K562 (cell line): ENCODE data around the gene BACH1. TPM values are rescaled to one million over a fixed set of nuclear protein-coding genes. Genes with fewer than 3 reads are reported as not detected.

Source experiments
- ATAC-seq: fragments of 200-7000 bp; cut with Tn5 transposase; 3 replicates; pipeline ENCODE4 v1.9.1; 2020; ENCODE audit warnings: moderate library complexity
- BruUV-seq: library from RNA; stranded (reverse); fragments of 400-500 nt; replicated peaks from 2 replicates; lab custom pipeline; 2021; lab: Mats Ljungman, UMichigan
- CTCF ChIA-PET: fragments of 300-600 bp; formaldehyde crosslinking; extraction: SDS; loops from one replicate; lab custom pipeline; 2021; ENCODE audit warnings: low intra/inter-chr PET ratio; lab: Yijun Ruan, JAX
- POLR2A ChIA-PET: fragments of 300-600, 350-650 bp; sonication (Branson Sonifier 250); formaldehyde crosslinking; extraction: SDS; loops from one replicate; lab custom pipeline; 2021; ENCODE audit warnings: antibody characterized with exemption, inconsistent platforms; lab: Yijun Ruan, JAX
- DNase-seq, 4 experiments: peaks; one replicate each; pipeline versions ENCODE4 v3.0.0 to v3.0.0-alpha.2; 2011 to 2018; ENCODE audit warnings: low spot score in 3 of 4, mixed read lengths in 3 of 4; ENCODE audit errors: extremely low read depth in 1 of 4
- FAIRE-seq: peaks from 2 replicates; lab custom pipeline; 2011; peaks lifted over from hg19 to GRCh38; lab: Jason Lieb, UNC
- H2AFZ ChIP-seq: 2 replicates; pipeline ENCODE4 v1.6.0; 2011; ENCODE audit warnings: low read depth, low read length, control low read depth, inconsistent platforms
- H3K27ac ChIP-seq: fragments of 200-600 bp; 3 replicates; pipeline ENCODE4 v1.8.0; 2011; ENCODE audit warnings: low read depth, mild to moderate bottlenecking, control low read depth, inconsistent platforms, low read length, moderate library complexity, mixed read lengths; ENCODE audit errors: extremely low read depth
- H3K27me3 ChIP-seq, 2 experiments: fragments of 300-600 bp in 1 of 2; 2 replicates in 1 of 2; 3 replicates in 1 of 2; pipeline versions ENCODE4 v1.6.0 to v1.8.0; 2011; ENCODE audit warnings: inconsistent platforms in 2 of 2, low read length in 2 of 2, mild to moderate bottlenecking in 1 of 2, mixed read lengths in 1 of 2, moderate library complexity in 1 of 2; ENCODE audit not compliant: control insufficient read depth in 2 of 2, insufficient read depth in 2 of 2
- H3K36me3 ChIP-seq: fragments of 300-600 bp; 3 replicates; pipeline ENCODE4 v1.8.0; 2011; ENCODE audit warnings: mild to moderate bottlenecking, low read length, inconsistent platforms; ENCODE audit not compliant: control insufficient read depth, insufficient read depth
- H3K4me1 ChIP-seq, 2 experiments: fragments of 200-600 bp in 1 of 2; replicated peaks in 1 of 2; 2 replicates in 1 of 2; 3 replicates in 1 of 2; pipeline versions ENCODE4 v1.5.1 to v1.8.0; 2011; ENCODE audit warnings: inconsistent platforms in 2 of 2, low read length in 2 of 2, mild to moderate bottlenecking in 1 of 2, mixed read lengths in 1 of 2, moderate library complexity in 1 of 2; ENCODE audit not compliant: control insufficient read depth in 2 of 2, insufficient read depth in 2 of 2
- H3K4me2 ChIP-seq: 2 replicates; pipeline ENCODE4 v1.6.1; 2011; ENCODE audit warnings: low read length, control low read depth, inconsistent platforms, mixed read lengths; ENCODE audit not compliant: insufficient read depth
- H3K4me3 ChIP-seq: fragments of 200-600 bp; sonication (generic), shearing (Covaris generic); 2 replicates; pipeline ENCODE4 v1.5.1; 2016; ENCODE audit warnings: control low read depth, inconsistent platforms
- H3K79me2 ChIP-seq: fragments of 200-600 bp; 3 replicates; pipeline ENCODE4 v1.8.0; 2011; ENCODE audit warnings: low read length, inconsistent platforms; ENCODE audit not compliant: control insufficient read depth, insufficient read depth
- H3K9ac ChIP-seq, 2 experiments: 2 replicates each; pipeline versions ENCODE4 v1.6.0 to v1.6.1; 2011; ENCODE audit warnings: low read depth in 2 of 2, low read length in 2 of 2, control low read depth in 1 of 2, inconsistent platforms in 1 of 2, mild to moderate bottlenecking in 1 of 2, mixed read lengths in 1 of 2; ENCODE audit not compliant: insufficient read depth in 1 of 2
- H3K9me1 ChIP-seq: one replicate; pipeline ENCODE4 v1.6.0; 2011; ENCODE audit warnings: inconsistent platforms, mild to moderate bottlenecking, low read length, moderate library complexity; ENCODE audit not compliant: control insufficient read depth, insufficient read depth
- H3K9me3 ChIP-seq: replicated peaks from 2 replicates; pipeline ENCODE4 v1.5.1; 2011; ENCODE audit warnings: low read depth, low read length, inconsistent platforms; ENCODE audit not compliant: control insufficient read depth, insufficient read depth
- H4K20me1 ChIP-seq: replicated peaks from 2 replicates; pipeline ENCODE4 v1.6.1; 2011; ENCODE audit warnings: low read length, inconsistent platforms, mixed read lengths; ENCODE audit not compliant: control insufficient read depth, insufficient read depth
- ELK1 ChIP-seq: sonication (generic); formaldehyde crosslinking; IDR thresholded peaks from 2 replicates; pipeline ENCODE4 v1.8.1; 2022; ENCODE audit warnings: missing genetic modification reagents
- ERF ChIP-seq: fragments of 450-650 bp; formaldehyde crosslinking; IDR thresholded peaks from 2 replicates; pipeline ENCODE4 v1.4.0; 2020; ENCODE audit warnings: mild to moderate bottlenecking, mixed read lengths
- HES1 ChIP-seq: fragments of 450-650 bp; IDR thresholded peaks from 2 replicates; pipeline ENCODE4 v1.6.1; 2016; ENCODE audit warnings: low read depth, mild to moderate bottlenecking, moderate library complexity
- KDM1A ChIP-seq, 2 experiments: fragments of 450-650 bp; IDR thresholded peaks; 2 replicates each; pipeline ENCODE4 v1.6.1; 2016; ENCODE audit warnings: mild to moderate bottlenecking in 2 of 2
- KLF6 ChIP-seq: fragments of 250-450 bp; sonication (Bioruptor Pico); IDR thresholded peaks from 2 replicates; pipeline ENCODE4 v1.4.0; 2020; ENCODE audit warnings: mild to moderate bottlenecking, moderate library complexity, borderline replicate concordance
- NFE2 ChIP-seq: IDR thresholded peaks from 2 replicates; pipeline ENCODE4 v1.6.1; 2014; ENCODE audit warnings: antibody characterized with exemption, low read depth
- RBM25 ChIP-seq: fragments of 200-400 bp; formaldehyde crosslinking; IDR thresholded peaks from 2 replicates; pipeline ENCODE4 v1.6.1; 2018; ENCODE audit warnings: low read length, low read depth, moderate library complexity; ENCODE audit not compliant: severe bottlenecking
- SRSF7 ChIP-seq: fragments of 200-400 bp; formaldehyde crosslinking; optimal IDR thresholded peaks from 2 replicates; pipeline ENCODE3; 2017; ENCODE audit warnings: mild to moderate bottlenecking, low read depth, low read length
- TAF9B ChIP-seq: fragments of 450-650 bp; IDR thresholded peaks from 2 replicates; pipeline ENCODE4 v1.6.1; 2018; ENCODE audit warnings: mild to moderate bottlenecking; ENCODE audit not compliant: partially characterized antibody
- TCFL5 ChIP-seq: fragments of 250-450 bp; sonication (Bioruptor Pico); conservative IDR thresholded peaks from 2 replicates; pipeline ENCODE4 v1.6.1; 2021; ENCODE audit warnings: mild to moderate bottlenecking, moderate library complexity, matching md5 sums
- XRCC5 ChIP-seq: fragments of 200-400 bp; formaldehyde crosslinking; IDR thresholded peaks from 2 replicates; pipeline ENCODE4 v1.6.1; 2017; ENCODE audit warnings: low read depth, mild to moderate bottlenecking, low read length
- ZFP36 ChIP-seq: fragments of 150-350 bp; IDR thresholded peaks from 2 replicates; pipeline ENCODE4 v1.6.1; 2018; ENCODE audit warnings: low read length, low read depth; ENCODE audit not compliant: partially characterized antibody
- ZNF507 ChIP-seq: conservative IDR thresholded peaks from 2 replicates; pipeline ENCODE4 v1.6.1; 2017; ENCODE audit warnings: missing genetic modification characterization, missing compliant biosample characterization
- WGBS: fragments of 100-300 bp; shearing (Covaris generic); methylation state at CpG from one replicate; pipeline ENCODE4 v1.1.6; 2016; ENCODE audit warnings: low coverage, mixed read lengths; ENCODE audit not compliant: insufficient coverage; ENCODE audit errors: missing lambda C conversion rate; 5-methylcytosine and 5-hydroxymethylcytosine counted together
- in situ Hi-C: fragments of 300-500 bp; cut with MboI; formaldehyde crosslinking; loops from 4 replicates; pipeline ENCODE4 v1.15.0; 2018; ENCODE audit warnings: inconsistent platforms, mixed read lengths
- intact Hi-C: fragments of 100-400 bp; cut with micrococcal nuclease; formaldehyde crosslinking; loops from 2 replicates; pipeline ENCODE4 v1.14.2; 2022
- polyA plus RNA-seq, 8 experiments: library from polyadenylated mRNA; depleted of rRNA in 4 of 8; stranded (reverse) in 5 of 8; unstranded in 3 of 8; fragments of >200 nt; fragmentation: Nextera tagmentation in 2 of 8; fragmentation: Illumina TruSeq in 1 of 8; extraction: Ambion mirVana in 2 of 8; extraction: Trizol in 1 of 8; gene quantifications; 2 replicates each; pipeline versions ENCODE4 v1.2.1 to v1.2.3, GENCODE V29; 2011 to 2014; ENCODE audit warnings: inconsistent platforms in 1 of 8, missing spikeins in 1 of 8
- total RNA-seq, 7 experiments: library from RNA; depleted of rRNA in 6 of 7; stranded (reverse); fragments of >200 nt in 6 of 7; fragmentation: Illumina TruSeq in 2 of 7; extraction: Trizol in 2 of 7; gene quantifications; 2 replicates each; pipeline versions ENCODE4 v1.2.1 to v1.2.3, GENCODE V29; 2011 to 2021; ENCODE audit warnings: low replicate concordance in 1 of 7

BACH1 gene
- total and polyA plus RNA-seq, 9 of the 15 experiments (the other 6 are each of a cell fraction or from before 2014, with no cell fraction given): 10.6 to 58.5 (median 28.6) TPM

- intact Hi-C loops: loop anchor here (10.0 kb wide), 1 partner anchor 346 kb away; no protein-coding TSS in a partner anchor
- in situ Hi-C loops: loop anchor here (5.0 kb wide), 1 partner anchor 329 kb away; no protein-coding TSS in a partner anchor
Measured at GRCh38 chr21:29308456-29308783, 9.7 kb downstream of the BACH1 start.

More at GRCh38 chr21:29308456-29308783, 9.7 kb downstream of the BACH1 start:
- CTCF ChIA-PET: no interaction called here
- Histone ChIP-seq H3K4me3 (no peak overlapping the region), H2AFZ (no peak overlapping the region), H3K9ac (no peak overlapping the region), H3K9me3 (peaks cover 5% of the 10 kb centered on the region; the same call in 1 of the 2 replicates), H3K4me2 (no peak overlapping the region), H3K27ac (no peak overlapping the region), H3K27me3 (no peaks in the 10 kb centered on the region), H3K9me1 (peaks cover 4% of the 10 kb centered on the region), H3K79me2 (peaks cover 100% of the 10 kb centered on the region), H4K20me1 (peaks cover 5% of the 10 kb centered on the region; the same call in 1 of the 2 replicates), H3K36me3 (peaks cover 42% of the 10 kb centered on the region), H3K4me1 (peaks cover 12 to 71% of the 10 kb centered on the region in 2 experiments; a peak in 4 of 5 replicates)
- BruUV-seq: no TSS peak
- POLR2A ChIA-PET: interaction anchor here (0.6 to 11.6 kb wide), 4 partner anchors 8 to 378 kb away, joined by 3 to 220 read pairs (median 6); partner anchors contain the start of gene BACH1
- WGBS: 79% methylated on average over 2 of the region's 2 CpGs
- DNase-seq (no peak), ATAC-seq (no peak), FAIRE-seq (no peak)
- TF ChIP-seq KDM1A (IDR thresholded peaks at IDR 0.05): no peak
- TF ChIP-seq KLF6 (CRISPR knock-in tag): no peak
- TF ChIP-seq SRSF7: no peak
- TF ChIP-seq TCFL5 (CRISPR knock-in tag): no peak
- 0 out of 2 replicates have a peak, but pooled peaks have one; percentile 15 for TF ChIP-seq ZNF507
- TF ChIP-seq ERF (CRISPR knock-in tag): no peak
- TF ChIP-seq ELK1: no peak
- TF ChIP-seq XRCC5: no peak
- no peak for TF ChIP-seq HES1
- peak; percentile 61 for TF ChIP-seq ZFP36
- TF ChIP-seq TAF9B: peak; percentile 5
- TF ChIP-seq RBM25: peak; percentile 86
- TF ChIP-seq NFE2: no peak
